Effector memory CD8-positive, alpha-beta T cell (primary cell): ENCODE measurements around the gene UBE2D3.

Experiments used
- ATAC-seq: fragments of 150-1000 bp; cut with Tn5 transposase; replicated peaks from 2 replicates; pipeline ENCODE4 v1.10.0; 2021; ENCODE audit warnings: mild to moderate bottlenecking, moderate library complexity
- DNase-seq, 3 experiments: peaks; one replicate each; pipeline ENCODE4 v3.0.0; 2021
- H3K27ac Mint-ChIP-seq, 2 donors: one replicate each; pipeline ENCODE4 v1.8.0; 2022; ENCODE audit warnings: mild to moderate bottlenecking in 2 of 2, mixed read lengths in 2 of 2, moderate library complexity in 2 of 2
- H3K27me3 Mint-ChIP-seq, 2 donors: one replicate each; pipeline ENCODE4 v1.8.0; 2022; ENCODE audit warnings: mixed read lengths in 2 of 2
- H3K36me3 Mint-ChIP-seq: one replicate; pipeline ENCODE4 v1.8.0; 2022; ENCODE audit warnings: mild to moderate bottlenecking, moderate library complexity, mixed read lengths; ENCODE audit not compliant: insufficient read depth
- H3K4me1 Mint-ChIP-seq, 2 donors: one replicate each; pipeline ENCODE4 v1.8.0; 2022; ENCODE audit warnings: low read depth in 2 of 2, mixed read lengths in 2 of 2
- H3K4me3 Mint-ChIP-seq, 2 donors: one replicate each; pipeline ENCODE4 v1.8.0; 2022; ENCODE audit warnings: mild to moderate bottlenecking in 2 of 2, mixed read lengths in 2 of 2, moderate library complexity in 2 of 2
- H3K9me3 Mint-ChIP-seq, 2 donors: one replicate each; pipeline ENCODE4 v1.8.0; 2022; ENCODE audit warnings: mixed read lengths in 2 of 2

The UBE2D3 gene

GRCh38 chr4:102775805-102776204, 51.5 kb downstream of the UBE2D3 start:
- no peaks in the 10 kb centered on the region for H3K9me3 Mint-ChIP-seq
- H3K27ac Mint-ChIP-seq: no peak overlapping the region
- peaks cover 0 to 7% of the 10 kb centered on the region in 2 donors for H3K27me3 Mint-ChIP-seq
- H3K4me1 Mint-ChIP-seq: no peaks in the 10 kb centered on the region
- H3K4me3 Mint-ChIP-seq: no peak overlapping the region
- ATAC-seq (no peak), DNase-seq (no peak)
- peaks cover 4% of the 10 kb centered on the region for H3K36me3 Mint-ChIP-seq

GRCh38 chr4:102774254-102774653, 53.1 kb downstream of the UBE2D3 start:
- no peak overlapping the region for H3K27ac Mint-ChIP-seq
- no peak for DNase-seq
- peaks cover 4% of the 10 kb centered on the region for H3K36me3 Mint-ChIP-seq
- no peaks in the 10 kb centered on the region for H3K9me3 Mint-ChIP-seq
- no peaks in the 10 kb centered on the region for H3K27me3 Mint-ChIP-seq
- H3K4me1 Mint-ChIP-seq: no peaks in the 10 kb centered on the region
- ATAC-seq: no peak
- no peak overlapping the region for H3K4me3 Mint-ChIP-seq

GRCh38 chr4:102772738-102773340, 54.5 kb downstream of the UBE2D3 start:
- Mint-ChIP-seq H3K4me3 (no peak overlapping the region), H3K27me3 (no peaks in the 10 kb centered on the region), H3K9me3 (no peaks in the 10 kb centered on the region), H3K36me3 (peaks cover 4% of the 10 kb centered on the region), H3K27ac (no peak overlapping the region), H3K4me1 (no peaks in the 10 kb centered on the region)
- DNase-seq: no peak
- ATAC-seq: no peak

- Mint-ChIP-seq H3K27ac (no peak overlapping the region), H3K4me3 (no peak overlapping the region), H3K36me3 (peaks cover 4% of the 10 kb centered on the region), H3K27me3 (peaks cover 0 to 8% of the 10 kb centered on the region in 2 donors), H3K9me3 (no peaks in the 10 kb centered on the region), H3K4me1 (peaks cover 11% of the 10 kb centered on the region in 2 donors)
- no peak for ATAC-seq
- DNase-seq: no peak
Measured at GRCh38 chr4:102764901-102765300, 62.5 kb downstream of the UBE2D3 start.

GRCh38 chr4:102761906-102762305, 65.4 kb downstream of the UBE2D3 start:
- DNase-seq (no peak), ATAC-seq (no peak)
- H3K27me3 Mint-ChIP-seq: peaks cover 0 to 8% of the 10 kb centered on the region in 2 donors
- H3K27ac Mint-ChIP-seq: peak overlapping the region; percentile 13 to 59
- H3K4me1 Mint-ChIP-seq: peaks cover 31 to 34% of the 10 kb centered on the region in 2 donors
- H3K36me3 Mint-ChIP-seq: peaks cover 7% of the 10 kb centered on the region
- H3K9me3 Mint-ChIP-seq: no peaks in the 10 kb centered on the region
- peak overlapping the region; percentile 86 to 90 for H3K4me3 Mint-ChIP-seq

GRCh38 chr4:102761296-102761701, 66.1 kb downstream of the UBE2D3 start:
- H3K27me3 Mint-ChIP-seq: peaks cover 0 to 8% of the 10 kb centered on the region in 2 donors
- peaks cover 32 to 34% of the 10 kb centered on the region in 2 donors for H3K4me1 Mint-ChIP-seq
- peak in 1 of 3 experiments; percentile 13 for DNase-seq
- peaks cover 7% of the 10 kb centered on the region for H3K36me3 Mint-ChIP-seq
- H3K9me3 Mint-ChIP-seq: no peaks in the 10 kb centered on the region
- H3K27ac Mint-ChIP-seq: peak overlapping the region; percentile 59 to 90
- peak; percentile 18 for ATAC-seq
- H3K4me3 Mint-ChIP-seq: peak overlapping the region; percentile 86 to 90

- Mint-ChIP-seq H3K36me3 (peaks cover 7% of the 10 kb centered on the region), H3K9me3 (no peaks in the 10 kb centered on the region), H3K4me1 (peaks cover 34% of the 10 kb centered on the region in 2 donors), H3K27ac (peak within 1 kb of the TSS; percentile 90 to 91), H3K4me3 (peak within 1 kb of the TSS; percentile 86 to 90), H3K27me3 (peaks cover 0 to 8% of the 10 kb centered on the region in 2 donors)
- DNase-seq (peak; percentile 62 to 71 (median 63)), ATAC-seq (peak; percentile 88)
Measured at GRCh38 chr4:102760645-102761295, 66.6 kb downstream of the UBE2D3 start, which contains the start of gene MANBA. MANBA (minus strand) TSS chr4:102760968; CDS start chr4:102760894, 74 bp downstream.

GRCh38 chr4:102759831-102760644, 67.3 kb downstream of the UBE2D3 start:
- Mint-ChIP-seq H3K4me3 (peak overlapping the region; percentile 86 to 90), H3K27ac (peak overlapping the region; percentile 90 to 91), H3K27me3 (peaks cover 0 to 7% of the 10 kb centered on the region in 2 donors), H3K36me3 (peaks cover 7% of the 10 kb centered on the region), H3K9me3 (no peaks in the 10 kb centered on the region), H3K4me1 (peaks cover 34% of the 10 kb centered on the region in 2 donors)
- DNase-seq (peak; percentile 18 to 42 (median 41)), ATAC-seq (peak; percentile 59)

- Mint-ChIP-seq H3K9me3 (no peaks in the 10 kb centered on the region), H3K27ac (peak overlapping the region in 1 of 2 donors; percentile 91), H3K27me3 (no peaks in the 10 kb centered on the region), H3K36me3 (peaks cover 7% of the 10 kb centered on the region), H3K4me1 (peaks cover 34% of the 10 kb centered on the region in 2 donors), H3K4me3 (peak overlapping the region; percentile 86 to 90)
- DNase-seq (no peak), ATAC-seq (no peak)
Measured at GRCh38 chr4:102758241-102759160, 68.8 kb downstream of the UBE2D3 start.

GRCh38 chr4:102757681-102758080, 69.7 kb downstream of the UBE2D3 start:
- no peak for DNase-seq
- Mint-ChIP-seq H3K4me1 (peaks cover 34% of the 10 kb centered on the region in 2 donors), H3K9me3 (no peaks in the 10 kb centered on the region), H3K4me3 (no peak overlapping the region), H3K27me3 (no peaks in the 10 kb centered on the region), H3K27ac (peak overlapping the region in 1 of 2 donors; percentile 42), H3K36me3 (peaks cover 7% of the 10 kb centered on the region)
- no peak for ATAC-seq

GRCh38 chr4:102754044-102754443, 73.3 kb downstream of the UBE2D3 start:
- Mint-ChIP-seq H3K4me3 (no peak overlapping the region), H3K27ac (no peak overlapping the region), H3K4me1 (peaks cover 15 to 16% of the 10 kb centered on the region in 2 donors), H3K36me3 (peaks cover 6% of the 10 kb centered on the region), H3K27me3 (no peaks in the 10 kb centered on the region), H3K9me3 (no peaks in the 10 kb centered on the region)
- ATAC-seq: no peak
- DNase-seq: no peak

- H3K4me3 Mint-ChIP-seq: no peak overlapping the region
- no peaks in the 10 kb centered on the region for H3K9me3 Mint-ChIP-seq
- no peak overlapping the region for H3K27ac Mint-ChIP-seq
- peaks cover 3% of the 10 kb centered on the region for H3K36me3 Mint-ChIP-seq
- no peak for ATAC-seq
- no peak for DNase-seq
- H3K27me3 Mint-ChIP-seq: no peaks in the 10 kb centered on the region
- peaks cover 0 to 3% of the 10 kb centered on the region in 2 donors for H3K4me1 Mint-ChIP-seq
Measured at GRCh38 chr4:102751941-102752340, 75.4 kb downstream of the UBE2D3 start.
